HG02588 (cell line): ENCODE measurements around the gene SUZ12.
A peak's percentile ranks its signal among the peaks of the same experiment; 100 is the strongest.
"Not testable (repeated sequence)": the region's sequence is repeated elsewhere in the genome, so short reads cannot be mapped to it uniquely, and the experiment has no call there.

ENCODE experiments used
- ATAC-seq: cut with Tn5 transposase; IDR thresholded peaks from one replicate; pipeline ENCODE4 v1.9.1; 2021; ENCODE audit warnings: mild to moderate bottlenecking, moderate library complexity; ENCODE audit not compliant: unreplicated experiment

SUZ12 gene

DNA sequence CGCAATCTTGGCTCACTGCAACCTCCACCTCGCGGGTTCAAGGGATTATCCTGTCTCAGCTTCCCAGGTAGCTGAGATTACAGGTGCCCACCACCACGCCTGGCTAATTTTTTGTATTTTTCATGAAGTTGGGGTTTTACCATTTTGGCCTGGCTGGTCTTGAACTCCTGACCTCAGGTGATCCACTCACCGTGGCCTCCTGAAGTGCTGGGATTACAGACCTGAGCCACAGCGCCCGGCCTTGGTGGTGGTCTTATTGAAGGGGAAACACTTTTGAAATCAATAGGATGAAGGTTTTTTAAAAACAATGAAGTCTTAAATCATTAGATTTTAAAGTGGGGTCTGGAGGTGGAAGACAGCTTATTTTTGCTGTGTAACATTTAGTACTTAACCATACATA, 5.6 kb downstream of the SUZ12 start:
- not testable (repeated sequence) for ATAC-seq

DNA sequence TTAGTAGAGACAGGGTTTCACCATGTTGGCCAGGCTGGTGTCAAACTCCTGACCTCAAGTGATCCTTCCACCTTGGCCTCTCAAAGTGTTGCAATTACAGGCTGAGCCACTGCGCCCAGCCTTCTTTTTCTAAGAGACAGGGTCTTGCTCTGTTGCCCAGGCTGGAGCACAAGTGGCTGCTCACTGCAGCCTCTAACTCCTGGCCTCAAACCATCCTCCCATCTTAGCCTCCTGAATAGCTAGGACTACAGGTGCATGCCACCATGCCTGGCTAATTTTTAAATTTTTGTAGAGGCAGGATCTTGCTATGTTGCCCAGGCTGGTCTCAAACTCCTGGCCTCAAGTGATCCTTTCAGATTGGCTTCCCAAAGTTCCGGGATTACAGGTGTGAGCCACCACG, 15.1 kb downstream of the SUZ12 start:
- ATAC-seq, result not testable (repeated sequence)

DNA sequence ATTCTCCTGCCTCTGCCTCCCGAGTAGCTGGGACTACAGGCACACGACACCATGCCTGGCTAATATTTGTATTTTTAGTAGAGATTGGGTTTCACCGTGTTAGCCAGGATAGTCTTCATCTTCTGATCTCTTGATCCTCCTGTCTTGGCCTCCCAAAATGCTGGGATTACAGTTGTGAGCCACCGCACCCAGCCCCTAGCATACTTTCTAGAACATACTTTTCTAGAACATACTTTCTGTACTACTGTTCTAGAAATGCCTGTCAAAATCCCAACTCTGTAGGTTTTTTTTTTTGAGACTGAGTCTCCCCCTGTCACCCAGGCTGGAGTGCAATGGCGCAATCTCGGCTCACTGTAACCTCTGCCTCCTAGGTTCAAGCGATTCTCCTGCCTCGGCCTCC, 27.3 kb downstream of the SUZ12 start:
- not testable (repeated sequence) for ATAC-seq

DNA sequence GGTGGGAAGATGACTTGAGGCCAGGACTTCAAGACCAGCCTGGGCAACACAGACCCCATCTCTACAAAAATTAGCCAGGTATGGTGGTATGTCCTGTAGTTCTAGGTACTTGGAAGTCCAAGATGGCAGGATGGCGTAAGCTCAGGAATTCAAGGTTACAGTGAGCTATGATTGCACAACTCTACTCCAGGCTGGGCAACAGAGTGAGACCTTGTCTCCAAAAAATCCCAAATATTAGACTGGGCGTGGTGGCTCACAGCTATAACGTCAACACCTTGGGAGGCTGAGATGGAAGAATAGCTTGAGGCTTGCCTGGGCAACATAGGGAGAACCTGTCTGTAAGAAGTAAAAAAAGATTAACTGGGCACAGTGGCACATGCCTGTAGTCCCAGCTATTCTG, 30.8 kb downstream of the SUZ12 start:
- no peak for ATAC-seq

DNA sequence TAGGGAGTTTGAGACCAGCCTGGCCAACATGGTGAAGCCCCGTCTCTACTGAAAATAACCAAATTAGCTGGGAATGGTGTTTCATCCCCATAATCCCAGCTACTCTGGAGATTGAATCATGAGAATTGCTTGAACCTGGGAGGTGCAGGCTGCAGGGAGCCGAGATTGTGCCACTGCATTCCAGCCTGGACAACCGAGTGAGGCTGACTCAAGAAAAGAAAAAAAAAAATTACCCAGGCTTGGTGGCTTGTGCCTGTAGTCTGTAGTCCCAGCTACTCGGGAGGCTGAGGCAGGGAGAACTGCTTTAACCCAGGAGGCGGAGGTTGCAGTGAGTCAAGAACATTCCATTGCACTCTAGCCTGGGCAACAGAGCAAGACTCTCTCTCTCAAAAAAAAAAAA, 33.6 kb downstream of the SUZ12 start:
- not testable (repeated sequence) for ATAC-seq

DNA sequence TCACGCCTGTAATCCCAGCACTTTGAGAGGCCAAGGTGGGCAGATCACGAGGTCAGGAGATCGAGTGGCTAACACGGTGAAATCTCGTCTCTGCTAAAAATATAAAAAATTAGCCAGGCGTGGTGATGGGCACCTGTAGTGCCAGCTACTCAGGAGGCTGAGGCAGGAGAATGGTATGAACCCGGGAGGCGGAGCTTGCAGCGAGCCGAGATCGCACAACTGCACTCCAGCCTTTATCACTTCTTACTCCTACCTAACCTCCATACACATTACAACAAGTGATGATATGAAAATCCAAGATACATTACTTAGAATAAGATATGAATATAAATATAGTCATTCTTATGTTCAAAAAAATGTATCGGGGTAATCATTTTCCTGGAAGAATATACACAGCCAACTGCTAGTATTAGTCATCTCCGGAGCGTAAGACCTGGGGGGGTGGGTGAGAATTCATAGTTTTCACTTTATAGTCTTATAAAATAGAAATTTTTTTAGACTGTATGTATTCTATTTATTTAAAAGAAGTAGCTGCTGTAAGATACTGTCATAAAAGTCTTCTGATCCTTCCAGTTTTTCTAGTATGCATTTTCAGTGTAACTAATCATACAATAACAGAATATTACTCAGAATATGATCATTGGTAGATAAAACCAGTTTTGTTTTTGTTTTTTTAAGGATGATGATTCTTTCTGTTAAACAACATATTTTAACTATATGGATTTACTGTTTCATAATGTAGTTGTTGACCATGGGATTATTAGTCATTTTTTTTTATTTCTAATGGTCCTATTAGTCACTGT, 37.7 kb downstream of the SUZ12 start:
- ATAC-seq, result not testable (repeated sequence)

DNA sequence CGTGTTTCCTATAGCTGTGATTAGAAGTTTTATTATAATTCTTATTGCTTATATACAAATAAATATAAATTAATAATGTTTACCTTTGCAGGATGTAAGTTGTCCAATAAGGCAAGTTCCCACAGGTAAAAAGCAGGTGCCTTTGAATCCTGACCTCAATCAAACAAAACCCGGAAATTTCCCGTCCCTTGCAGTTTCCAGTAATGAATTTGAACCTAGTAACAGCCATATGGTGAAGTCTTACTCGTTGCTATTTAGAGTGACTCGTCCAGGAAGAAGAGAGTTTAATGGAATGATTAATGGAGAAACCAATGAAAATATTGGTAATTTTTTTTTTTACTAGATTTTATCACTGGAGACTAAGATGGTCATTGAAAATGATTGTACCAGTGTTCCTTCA, 38.6 kb downstream of the SUZ12 start:
- not testable (repeated sequence) for ATAC-seq

DNA sequence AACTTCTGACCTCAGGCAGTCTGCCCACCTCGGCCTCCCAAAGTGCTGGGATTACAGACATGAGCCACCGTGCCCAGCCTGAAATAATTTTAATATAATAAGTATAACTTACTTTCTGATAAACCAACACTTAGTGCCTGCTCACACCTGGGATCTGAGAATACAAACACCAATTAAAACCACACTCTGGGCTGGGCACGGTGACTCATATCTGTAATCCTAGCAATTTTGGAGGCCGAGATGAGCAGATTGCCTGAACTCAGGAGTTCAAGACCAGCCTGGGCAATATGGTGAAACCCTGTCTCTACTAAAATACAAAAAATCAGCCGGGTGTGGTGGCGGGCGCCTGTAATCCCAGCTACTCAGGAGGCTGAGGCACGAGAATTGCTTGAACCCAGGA, 55.0 kb downstream of the SUZ12 start:
- ATAC-seq, result not testable (repeated sequence)

DNA sequence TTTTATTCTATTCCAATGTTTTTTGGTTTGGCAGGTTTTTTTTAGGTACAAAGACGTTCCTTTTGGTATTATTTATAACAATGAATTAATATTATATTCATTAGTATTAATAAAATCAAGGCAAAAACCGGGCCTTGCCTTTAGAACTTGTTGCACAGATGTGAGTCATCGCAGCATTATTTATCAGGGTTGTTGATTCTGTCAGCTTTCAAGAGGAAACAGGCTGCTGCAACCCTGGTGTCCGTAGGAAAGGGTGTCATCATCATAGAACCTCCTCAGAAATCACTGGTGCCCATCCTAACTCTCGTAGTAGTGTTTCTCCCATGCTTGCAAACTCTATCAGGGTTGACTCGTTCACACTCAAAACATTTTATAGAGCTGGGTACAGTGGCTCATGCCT, 60.2 kb downstream of the SUZ12 start:
- no peak for ATAC-seq

DNA sequence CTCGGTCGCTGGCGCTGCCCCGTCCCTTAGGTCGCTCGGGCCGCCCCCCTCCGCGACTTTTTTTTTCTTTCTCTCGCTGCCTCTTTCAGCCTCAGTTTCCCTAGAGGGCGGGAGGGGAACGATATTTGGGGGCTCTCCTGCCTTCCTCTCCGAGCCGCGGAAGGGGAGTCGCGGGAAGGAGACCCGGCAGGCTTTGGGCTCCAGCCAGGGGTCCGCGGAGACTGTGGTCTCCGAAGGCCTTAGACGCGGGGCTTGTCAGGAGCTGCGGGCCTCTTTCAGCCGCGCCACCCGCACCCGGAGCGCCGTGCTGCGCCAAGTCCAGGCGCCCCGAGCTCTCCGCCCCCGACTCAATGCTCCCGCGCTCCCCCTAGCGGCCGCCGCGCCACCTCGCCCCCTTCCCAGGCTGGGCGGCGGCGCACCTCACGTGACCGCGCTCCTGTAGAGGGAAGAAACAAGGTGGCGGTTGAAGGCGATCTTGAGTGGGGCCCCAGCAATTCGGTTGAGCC, 70.2 kb downstream of the SUZ12 start, which contains the start of gene LRRC37B:
LRRC37B (plus strand) TSS at position 427 of the 506 bp plus-strand sequence. CDS start 14,010 bp downstream, outside the sequence.
- ATAC-seq, result peak; percentile 83

DNA sequence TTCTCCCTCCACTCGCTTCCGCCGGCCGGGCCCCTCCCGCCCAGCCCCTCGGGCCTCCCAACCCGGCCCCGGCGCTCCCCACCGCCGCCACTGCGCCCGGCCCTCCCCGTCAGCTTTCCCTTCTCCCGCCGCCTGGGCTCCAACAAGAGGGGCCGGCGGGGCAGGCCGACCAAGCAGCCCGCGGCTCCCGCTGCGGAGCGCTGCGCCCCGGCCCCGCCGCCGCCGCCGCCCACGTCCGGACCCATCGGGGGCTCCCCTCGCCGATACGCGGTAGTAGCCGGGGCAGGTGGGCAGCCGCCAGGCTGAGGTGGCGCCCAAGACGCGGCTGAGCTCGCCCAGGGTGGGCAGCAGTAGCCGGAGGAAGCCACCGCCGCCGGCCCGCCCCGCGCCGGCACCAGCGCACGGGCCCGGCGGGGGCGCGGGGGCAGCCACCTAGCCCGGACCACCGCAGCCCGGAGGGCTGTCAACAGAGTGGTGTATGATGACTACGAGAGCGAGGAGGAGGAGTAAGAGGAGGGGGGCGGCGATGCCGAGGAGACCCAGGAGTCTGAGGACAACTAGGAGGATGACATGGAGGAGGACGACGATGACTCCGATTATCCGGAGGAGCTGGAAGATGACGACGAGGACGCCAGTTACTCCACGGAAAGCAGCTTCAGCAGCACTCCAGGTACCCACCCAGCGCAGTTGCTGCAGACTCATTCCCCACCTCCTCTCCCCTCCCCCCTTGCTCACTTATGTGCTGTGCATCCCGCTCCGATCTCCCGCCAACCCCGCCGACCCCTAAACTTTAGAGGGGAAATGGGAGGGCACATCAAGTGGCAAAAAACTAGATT, 70.9 kb downstream of the SUZ12 start:
- ATAC-seq, result peak; percentile 46

DNA sequence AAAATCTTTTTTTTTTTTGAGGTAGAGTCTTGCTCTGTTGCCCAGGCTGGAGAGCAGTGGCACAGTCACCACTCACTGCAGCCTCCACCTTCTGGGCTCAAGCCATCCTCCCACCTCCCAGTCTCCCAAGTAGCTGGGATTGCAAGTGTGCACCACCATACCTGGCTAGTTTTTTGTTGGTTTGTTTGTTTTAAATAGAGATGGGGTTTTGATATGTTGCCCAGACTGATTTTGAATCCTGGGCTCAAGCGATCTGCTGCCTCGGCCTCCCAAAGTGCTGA, 72.4 kb downstream of the SUZ12 start:
- ATAC-seq, result no peak

DNA sequence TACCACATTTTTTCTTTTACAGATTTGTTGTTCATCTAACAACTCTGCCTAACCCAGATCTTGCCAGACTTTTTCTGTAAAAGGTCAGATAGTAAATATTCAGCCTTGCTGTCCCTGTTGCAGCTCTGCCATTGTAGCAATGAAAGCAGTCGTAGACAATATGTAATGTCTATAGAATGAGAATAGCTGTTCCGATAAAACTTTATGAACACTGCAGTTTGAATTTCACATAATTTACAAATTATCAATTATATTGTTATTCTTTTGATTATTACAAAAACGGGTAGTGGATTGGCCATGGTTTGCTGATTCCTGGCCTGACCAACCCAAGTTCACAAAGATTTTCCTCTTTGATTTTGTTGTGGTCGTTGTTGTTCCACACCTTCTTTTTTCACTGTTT, 73.3 kb downstream of the SUZ12 start:
- ATAC-seq, result no peak

DNA sequence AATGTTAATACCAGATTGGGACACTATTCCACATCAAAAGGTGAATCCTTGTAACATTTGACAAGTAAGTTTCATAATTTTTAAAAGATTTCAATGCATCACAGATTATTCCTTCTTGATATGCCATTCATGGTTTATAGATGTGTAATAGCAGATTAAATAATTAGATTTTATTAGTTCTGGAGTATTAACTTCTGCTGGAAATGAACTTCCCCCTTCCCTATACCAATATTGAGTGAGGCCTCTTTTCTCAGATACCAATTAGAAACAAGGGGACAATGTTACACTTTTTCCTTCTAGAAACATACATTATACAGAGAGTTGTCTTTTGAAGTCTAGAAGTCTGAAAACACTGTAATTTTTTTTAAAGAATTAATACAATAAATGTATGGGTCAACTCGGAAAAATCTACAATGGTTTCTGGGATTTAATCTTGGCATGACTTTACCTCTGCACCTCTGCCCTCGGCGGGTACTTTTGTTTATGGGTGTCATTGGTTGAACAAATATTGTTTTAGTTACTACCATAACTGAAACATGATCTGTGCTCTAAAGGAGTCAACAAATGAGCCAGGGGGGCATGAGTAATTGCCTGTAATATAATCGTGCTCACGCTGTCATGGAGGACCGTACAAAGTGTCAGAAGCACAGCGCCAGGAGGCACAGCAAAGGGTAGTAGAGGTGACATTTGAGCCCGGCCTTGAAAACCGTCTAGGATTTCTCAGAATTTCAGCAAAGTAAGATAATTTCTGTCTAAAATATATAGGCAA, 78.6 kb downstream of the SUZ12 start:
- ATAC-seq, result no peak

DNA sequence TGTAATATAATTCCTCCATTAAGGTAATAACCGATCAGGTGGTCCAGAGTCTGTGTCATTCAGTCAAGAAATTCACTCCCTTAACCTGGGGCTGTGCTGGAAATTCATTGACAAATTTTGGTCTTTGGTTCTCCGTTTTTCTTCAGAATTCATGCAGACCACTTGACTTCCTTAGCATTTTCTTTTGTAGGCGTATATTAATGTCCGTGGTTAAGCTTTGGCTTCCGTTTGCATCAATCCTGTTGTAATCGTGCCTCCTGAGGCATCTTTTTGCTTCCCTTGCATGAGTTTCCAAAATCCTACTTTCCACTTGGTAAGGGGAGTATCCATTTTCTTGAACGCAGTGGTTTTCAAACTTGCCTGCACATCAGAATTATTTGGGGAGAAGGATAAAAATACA, 79.4 kb downstream of the SUZ12 start:
- no peak for ATAC-seq

DNA sequence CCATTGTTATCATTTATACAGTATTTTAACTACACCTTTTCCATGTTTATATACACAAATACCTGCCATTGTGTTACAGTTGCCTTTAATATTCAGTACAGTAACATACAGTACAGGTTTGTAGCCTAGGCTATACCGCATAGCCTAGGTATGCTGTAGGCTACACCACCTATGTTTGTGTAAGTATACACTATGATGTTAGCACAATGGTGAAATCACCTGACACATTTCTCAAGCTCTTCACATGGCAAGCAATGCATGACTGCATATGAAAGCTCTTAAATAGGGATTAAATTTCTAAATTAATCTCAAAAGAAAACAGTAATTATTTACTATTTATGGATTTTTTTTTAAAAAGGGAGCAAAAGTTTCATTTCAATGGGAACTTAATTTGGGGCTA, 82.4 kb downstream of the SUZ12 start:
- no peak for ATAC-seq

DNA sequence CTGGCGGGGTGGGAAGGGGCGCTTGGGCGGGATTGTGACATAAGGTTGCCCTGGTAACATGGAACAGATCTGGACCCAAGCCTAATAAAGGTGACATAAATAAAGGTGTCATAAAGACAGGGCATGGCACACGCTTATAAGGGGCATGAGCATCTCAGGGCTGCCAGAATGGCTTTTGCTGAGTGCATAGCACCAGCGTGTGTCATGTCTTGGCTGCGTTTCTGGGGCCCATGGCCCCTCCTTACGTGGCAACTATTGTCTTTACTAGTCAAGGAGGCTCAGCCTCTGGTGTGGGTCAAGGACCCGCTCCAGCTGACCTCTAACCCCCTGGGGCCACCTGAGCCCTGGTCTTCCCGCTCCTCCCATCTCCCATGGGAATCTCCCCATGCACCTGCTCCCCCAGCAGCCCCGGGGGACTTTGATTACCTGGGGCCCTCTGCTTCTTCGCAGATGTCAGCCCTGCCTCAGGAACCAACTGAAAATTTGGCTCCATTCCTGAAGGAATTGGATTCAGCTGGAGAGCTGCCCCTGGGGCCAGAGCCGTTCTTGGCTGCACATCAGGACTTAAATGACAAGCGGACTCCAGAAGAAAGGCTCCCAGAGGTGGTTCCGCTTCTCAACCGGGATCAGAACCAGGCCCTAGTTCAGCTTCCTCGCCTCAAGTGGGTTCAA, 84.3 kb downstream of the SUZ12 start:
- no peak for ATAC-seq

DNA sequence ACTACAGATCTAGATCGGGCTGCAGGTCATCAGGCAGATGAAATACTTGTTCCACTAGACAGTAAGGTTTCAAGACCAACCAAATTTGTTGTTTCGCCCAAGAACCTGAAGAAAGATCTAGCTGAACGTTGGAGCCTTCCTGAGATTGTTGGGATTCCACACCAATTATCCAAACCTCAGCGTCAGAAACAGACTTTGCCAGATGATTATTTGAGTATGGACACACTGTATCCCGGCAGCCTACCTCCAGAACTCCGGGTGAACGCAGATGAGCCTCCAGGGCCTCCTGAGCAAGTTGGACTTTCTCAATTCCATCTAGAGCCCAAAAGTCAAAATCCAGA, 84.8 kb downstream of the SUZ12 start:
- no peak for ATAC-seq

DNA sequence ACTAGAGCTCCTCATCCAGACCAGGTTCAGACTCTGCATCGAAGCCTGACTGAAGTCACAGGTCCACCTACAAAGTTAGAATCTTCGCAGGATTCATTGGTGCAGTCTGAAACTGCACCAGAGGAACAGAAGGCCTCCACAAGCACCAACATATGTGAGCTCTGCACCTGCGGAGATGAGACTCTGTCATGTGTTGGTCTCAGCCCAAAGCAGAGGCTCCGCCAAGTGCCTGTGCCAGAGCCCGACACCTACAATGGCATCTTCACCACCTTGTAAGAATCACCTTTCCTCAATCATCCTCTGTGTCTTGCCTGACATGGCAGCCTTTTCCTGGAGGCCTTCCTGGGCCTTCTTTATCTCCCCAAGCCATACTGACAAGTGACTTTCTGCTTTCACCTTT, 85.7 kb downstream of the SUZ12 start:
- ATAC-seq, result not testable (repeated sequence)

DNA sequence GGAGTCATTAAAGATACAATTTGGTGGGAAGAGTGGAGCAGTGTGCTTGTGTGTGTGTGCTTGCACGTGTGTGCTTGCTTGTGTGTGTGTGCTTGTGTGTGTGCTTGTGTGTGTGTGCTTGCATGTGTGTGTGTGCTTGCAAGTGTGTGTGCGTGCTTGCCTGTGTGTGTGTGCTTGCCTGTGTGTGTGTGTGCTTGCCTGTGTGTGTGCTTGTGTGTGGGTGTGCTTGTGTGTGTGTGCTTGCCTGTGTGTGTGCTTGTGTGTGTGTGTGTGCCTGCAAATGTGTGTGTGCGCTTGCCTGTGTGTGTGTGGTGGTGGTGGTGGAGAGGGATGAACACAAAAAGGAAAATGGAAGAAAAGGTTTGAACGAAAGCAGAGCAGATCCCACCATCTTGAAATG, 90.5 kb downstream of the SUZ12 start:
- not testable (repeated sequence) for ATAC-seq

DNA sequence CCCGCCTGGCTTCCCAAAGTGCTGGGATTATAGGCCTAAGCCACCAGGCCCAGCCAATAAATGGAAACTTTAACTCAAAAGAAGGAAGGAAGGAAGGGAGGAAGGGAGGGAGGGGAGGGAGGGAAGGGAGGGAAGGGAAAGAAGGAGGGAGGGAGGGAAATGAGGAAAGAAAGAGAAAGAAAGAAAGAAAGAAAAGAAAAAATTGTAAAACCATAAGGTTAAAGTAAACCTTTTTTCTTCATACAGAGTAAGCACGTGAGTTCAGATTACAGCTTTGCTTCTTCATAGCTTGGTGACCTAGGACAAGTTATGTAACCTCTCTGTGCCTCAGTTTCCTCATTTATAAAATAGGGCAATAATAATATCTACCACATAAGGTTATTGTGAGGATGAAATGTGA, 96.4 kb downstream of the SUZ12 start:
- ATAC-seq, result no peak
